Mammary epithelial cell (primary cell): Measurements from ENCODE around the gene CD9.

Experiments used
- CTCF ChIP-seq, 2 donors: IDR thresholded peaks in 1 of 2; conservative IDR thresholded peaks in 1 of 2; 2 replicates each; pipeline ENCODE4 v1.5.1; 2011 to 2012; ENCODE audit warnings: inconsistent platforms in 2 of 2, low read length in 2 of 2, mild to moderate bottlenecking in 2 of 2, control low read depth in 1 of 2, low read depth in 1 of 2; ENCODE audit not compliant: insufficient read depth in 1 of 2; ENCODE audit errors: extremely low read depth in 1 of 2
- EZH2 ChIP-seq: IDR thresholded peaks from 2 replicates; pipeline ENCODE4 v1.6.1; 2012; ENCODE audit warnings: low read length, inconsistent platforms, borderline replicate concordance

GRCh38 chr12:6280053-6280469 lies 79.9 kb downstream of the CD9 start:
- TF ChIP-seq CTCF (conservative IDR thresholded peaks at IDR 0.05 in 1 of 2, IDR thresholded peaks at IDR 0.05 in 1 of 2; ENCODE audit: extremely low read depth in 1 of 2, insufficient read depth in 1 of 2, low read depth in 1 of 2, low read length in 2 of 2), result peak in 1 of 2 donors; percentile 18
- TF ChIP-seq EZH2, result no peak
